Spleen (tissue), 11 donors: ENCODE results near the gene NOP56. TPM values are rescaled to one million over a fixed set of nuclear protein-coding genes. Genes with fewer than 3 reads are reported as not detected.
A peak's percentile ranks its signal among the peaks of the same experiment; 100 is the strongest.

Experiments used
- DNase-seq: peaks from one replicate; pipeline ENCODE4 v3.0.0-alpha.2; 2020
- H3K27ac ChIP-seq, 8 donors: fragments of 200-600 bp; sonication (generic) in 7 of 8; 1 replicate in 4 of 8; 2 replicates in 4 of 8; pipeline versions ENCODE4 v1.5.0 to v1.8.0; 2016 to 2021; ENCODE audit warnings: inconsistent platforms in 4 of 8, mild to moderate bottlenecking in 4 of 8, moderate library complexity in 1 of 8
- H3K27me3 ChIP-seq, 7 donors: fragments of 200-600 bp; sonication (generic) in 6 of 7; replicated peaks in 1 of 7; 1 replicate in 4 of 7; 2 replicates in 3 of 7; pipeline versions ENCODE4 v1.5.0 to v1.8.0; 2016 to 2021; ENCODE audit warnings: inconsistent platforms in 3 of 7, mild to moderate bottlenecking in 1 of 7
- H3K36me3 ChIP-seq, 6 donors: fragments of 200-600 bp; sonication (generic) in 5 of 6; 1 replicate in 4 of 6; 2 replicates in 2 of 6; pipeline versions ENCODE4 v1.5.0 to v1.8.0; 2016 to 2021; ENCODE audit warnings: inconsistent platforms in 2 of 6
- H3K4me1 ChIP-seq, 6 donors: fragments of 200-600 bp; sonication (generic) in 5 of 6; 1 replicate in 3 of 6; 2 replicates in 3 of 6; pipeline versions ENCODE4 v1.5.0 to v1.8.0; 2016 to 2021; ENCODE audit warnings: inconsistent platforms in 3 of 6
- H3K4me3 ChIP-seq, 8 donors: fragments of 200-600 bp; sonication (generic) in 7 of 8; 1 replicate in 4 of 8; 2 replicates in 4 of 8; pipeline versions ENCODE4 v1.5.0 to v1.8.0; 2016 to 2021; ENCODE audit warnings: inconsistent platforms in 4 of 8, mild to moderate bottlenecking in 4 of 8, moderate library complexity in 2 of 8
- H3K9me3 ChIP-seq, 8 donors: fragments of 200-600 bp; sonication (generic) in 7 of 8; 1 replicate in 4 of 8; 2 replicates in 4 of 8; pipeline versions ENCODE4 v1.5.0 to v1.8.0; 2016 to 2021; ENCODE audit warnings: inconsistent platforms in 4 of 8
- CTCF ChIP-seq, 11 experiments: fragments of 200-600 bp in 7 of 11; fragments of 450-650 bp in 4 of 11; sonication (generic) in 4 of 11; IDR thresholded peaks in 8 of 11; conservative IDR thresholded peaks in 3 of 11; 1 replicate in 7 of 11; 2 replicates in 4 of 11; pipeline versions ENCODE4 v1.4.0 to v1.8.0; 2016 to 2021; ENCODE audit warnings: antibody characterized with exemption in 11 of 11, inconsistent platforms in 4 of 11, mild to moderate bottlenecking in 1 of 11
- POLR2A ChIP-seq, 3 donors: fragments of 450-650 bp; IDR thresholded peaks; one replicate each; pipeline ENCODE4 v1.5.1; 2017; ENCODE audit warnings: antibody characterized with exemption in 3 of 3, mild to moderate bottlenecking in 1 of 3
- POLR2AphosphoS5 ChIP-seq, 3 donors: sonication (generic); formaldehyde crosslinking; IDR thresholded peaks; one replicate each; pipeline ENCODE4 v1.5.1; 2017; ENCODE audit warnings: antibody characterized with exemption in 3 of 3
- WGBS, 5 donors: extraction: QIAGEN DNeasy Blood & Tissue Kit in 3 of 5; methylation state at CpG; one replicate each; pipeline versions ENCODE4 v1.1.5 to v1.1.7; 2013 to 2018; 5-methylcytosine and 5-hydroxymethylcytosine counted together
- intact Hi-C: fragments of 100-400 bp; cut with DNase I; formaldehyde crosslinking; loops from one replicate; pipeline ENCODE4 v1.15.0; 2023; ENCODE audit warnings: low total_unique reads
- polyA plus RNA-seq, 3 donors: library from polyadenylated mRNA; stranded (reverse); fragments of 200-250 nt; gene quantifications; one replicate each; pipeline ENCODE4 v1.2.1, GENCODE V29; 2013
- total RNA-seq, 7 donors: library from RNA; depleted of rRNA in 3 of 7; stranded (reverse); fragments of >200 nt in 3 of 7; fragmentation: NEBNext Ultra II Directional in 4 of 7; extraction: Animal tissue kit (Norgen Biotek cat#: 25700) in 4 of 7; gene quantifications; one replicate each; pipeline versions ENCODE4 v1.1.0 to v1.2.1, GENCODE V29; 2016 to 2021
- donor health status: healthy with polysubstance abuse.
- donor health status: DM: no; HTN: no; CAD: no; lungs with moderate emphysema.
- donor health status: DM: no; HTN: no; CAD: no.
- donor health status: Bipolar disorder and iron deficiency.
- donor health status: healthy.
- donor health status: DM: no; HTN: no; CAD: no.
- donor health status: DM: yes; HTN: yes; CAD: no.

The NOP56 gene
- total and polyA plus RNA-seq, 10 donors, result 82.1 to 208 (median 136) TPM

- intact Hi-C loops, result no loop called here
- 7 to 10% (median 9%) methylated on average over 49 of the region's 49 CpGs for WGBS, 5 donors
These were observed 11.7 kb downstream of the NOP56 start, which contains the start of gene IDH3B for GRCh38 chr20:2663887-2664719. Gene IDH3B (minus strand): TSS chr20:2664216. CDS start chr20:2664188, 28 bp downstream.

GRCh38 chr20:2671977-2672376, 19.5 kb downstream of the NOP56 start:
- DNase-seq, result peak; percentile 9
- Histone ChIP-seq H3K9me3 (no peaks in the 10 kb centered on the region), H3K4me1 (no peaks in the 10 kb centered on the region), H3K36me3 (no peaks in the 10 kb centered on the region), H3K27ac (no peak overlapping the region), H3K27me3 (peaks cover 0 to 27% (median 0%) of the 10 kb centered on the region in 7 donors), H3K4me3 (no peak overlapping the region)
- WGBS, 5 donors, result 23 to 39% (median 36%) methylated on average over 4 of the region's 4 CpGs
- TF ChIP-seq CTCF (IDR thresholded peaks at IDR 0.05 in 8 of 11, conservative IDR thresholded peaks at IDR 0.05 in 3 of 11) (peak in 1 of 11 experiments; percentile 13), POLR2A (IDR thresholded peaks at IDR 0.05) (no peak), POLR2AphosphoS5 (IDR thresholded peaks at IDR 0.05) (no peak)
- intact Hi-C loops, result no loop called here

More at GRCh38 chr20:2663887-2664719, 11.7 kb downstream of the NOP56 start, which contains the start of gene IDH3B:
- Histone ChIP-seq H3K27ac (peak within 1 kb of the TSS; percentile 84 to 97 (median 94)), H3K36me3 (peaks cover 0 to 42% (median 34%) of the 10 kb centered on the region in 6 donors), H3K9me3 (no peaks in the 10 kb centered on the region), H3K4me1 (peaks cover 8 to 28% (median 19%) of the 10 kb centered on the region in 6 donors), H3K27me3 (no peaks in the 10 kb centered on the region), H3K4me3 (peak within 1 kb of the TSS; percentile 81 to 100 (median 93))
- TF ChIP-seq POLR2A (IDR thresholded peaks at IDR 0.05) (peak; percentile 36 to 90 (median 66)), POLR2AphosphoS5 (IDR thresholded peaks at IDR 0.05) (peak; percentile 98 to 99 (median 98)), CTCF (IDR thresholded peaks at IDR 0.05 in 8 of 11, conservative IDR thresholded peaks at IDR 0.05 in 3 of 11) (no peak)
- DNase-seq, result peak; percentile 97

GRCh38 chr20:2672446-2672845, 20.0 kb downstream of the NOP56 start:
- Histone ChIP-seq H3K27me3 (peaks cover 0 to 27% (median 0%) of the 10 kb centered on the region in 7 donors), H3K4me1 (no peaks in the 10 kb centered on the region), H3K36me3 (no peaks in the 10 kb centered on the region), H3K4me3 (no peak overlapping the region), H3K9me3 (no peaks in the 10 kb centered on the region), H3K27ac (no peak overlapping the region)
- 58 to 86% (median 75%) methylated on average over 3 of the region's 3 CpGs for WGBS, 5 donors
- no peak for DNase-seq
- no peak for TF ChIP-seq CTCF (IDR thresholded peaks at IDR 0.05 in 8 of 11, conservative IDR thresholded peaks at IDR 0.05 in 3 of 11)
- no peak for TF ChIP-seq POLR2AphosphoS5 (IDR thresholded peaks at IDR 0.05)
- TF ChIP-seq POLR2A (IDR thresholded peaks at IDR 0.05), result no peak
- intact Hi-C loops, result no loop called here

GRCh38 chr20:2673453-2673852, 21.0 kb downstream of the NOP56 start:
- Histone ChIP-seq H3K36me3 (no peaks in the 10 kb centered on the region), H3K4me3 (no peak overlapping the region), H3K9me3 (no peaks in the 10 kb centered on the region), H3K27ac (no peak overlapping the region), H3K27me3 (peaks cover 0 to 27% (median 0%) of the 10 kb centered on the region in 7 donors), H3K4me1 (no peaks in the 10 kb centered on the region)
- DNase-seq, result no peak
- intact Hi-C loops, result no loop called here
- 83 to 93% (median 90%) methylated on average over 4 of the region's 4 CpGs for WGBS, 5 donors
- TF ChIP-seq CTCF (IDR thresholded peaks at IDR 0.05 in 8 of 11, conservative IDR thresholded peaks at IDR 0.05 in 3 of 11) (no peak), POLR2AphosphoS5 (IDR thresholded peaks at IDR 0.05) (no peak), POLR2A (IDR thresholded peaks at IDR 0.05) (no peak)
